ENCODE measurements around the gene PREX1. TPM values are rescaled to one million over a fixed set of nuclear protein-coding genes. Genes with fewer than 3 reads are reported as not detected.

The PREX1 gene
- total RNA-seq, 2 experiments from 2014 or later: 20.7 to 25.3 TPM

- TF ChIP-seq EZH2phosphoT487 (IDR thresholded peaks at IDR 0.05; ENCODE audit: borderline replicate concordance, low read depth, low read length) (no peak), CTCF (conservative IDR thresholded peaks at IDR 0.05; ENCODE audit: low read length) (no peak)
- H3K36me3 ChIP-seq (ENCODE audit: insufficient read depth, low read length): no peaks in the 10 kb centered on the region
- H2AFZ ChIP-seq (ENCODE audit: low read length): no peak overlapping the region
- H3K4me3 ChIP-seq (ENCODE audit: low read depth, low read length, poor library complexity, severe bottlenecking): no peak overlapping the region
- no peak for DNase-seq (ENCODE audit: low spot score)
- no peaks in the 10 kb centered on the region for H4K20me1 ChIP-seq (ENCODE audit: insufficient read depth, low read length)
- ChIA-PET CTCF (ENCODE audit: unreplicated experiment) (no interaction called here), POLR2A (interaction anchor here (0.6 to 2.3 kb wide), 2 partner anchors 12 to 244 kb away, joined by 4 to 6 read pairs; no protein-coding TSS in a partner anchor)
- H3K79me2 ChIP-seq (ENCODE audit: insufficient read depth, low read depth, low read length): no peaks in the 10 kb centered on the region; the same call in 1 of the 2 replicates
- BruUV-seq (replicated peaks): no TSS peak
- H3K9me2 ChIP-seq (ENCODE audit: insufficient read depth, low read length): no peaks in the 10 kb centered on the region
- H3K4me1 ChIP-seq (ENCODE audit: insufficient read depth, low read length, poor library complexity, severe bottlenecking): peaks cover 36% of the 10 kb centered on the region
- no peak overlapping the region for H3K27ac ChIP-seq (ENCODE audit: low read depth, low read length, poor library complexity, severe bottlenecking)
- H3K4me2 ChIP-seq (ENCODE audit: low read length): no peak overlapping the region
- intact Hi-C loops (cut with micrococcal nuclease; ENCODE audit: unreplicated experiment): no loop called here
- H3K9me3 ChIP-seq (ENCODE audit: low read length): no peaks in the 10 kb centered on the region
Observed at GRCh38 chr20:48800177-48800576, 27.6 kb downstream of the PREX1 start.

GRCh38 chr20:48799328-48800105, 28.3 kb downstream of the PREX1 start:
- Histone ChIP-seq H3K9me2 (ENCODE audit: insufficient read depth, low read length) (no peaks in the 10 kb centered on the region), H2AFZ (ENCODE audit: low read length) (no peak overlapping the region), H3K27ac (ENCODE audit: low read depth, low read length, poor library complexity, severe bottlenecking) (no peak overlapping the region), H4K20me1 (ENCODE audit: insufficient read depth, low read length) (no peaks in the 10 kb centered on the region), H3K9me3 (ENCODE audit: low read length) (no peaks in the 10 kb centered on the region), H3K4me2 (ENCODE audit: low read length) (no peak overlapping the region), H3K4me1 (ENCODE audit: insufficient read depth, low read length, poor library complexity, severe bottlenecking) (peaks cover 39% of the 10 kb centered on the region), H3K36me3 (ENCODE audit: insufficient read depth, low read length) (no peaks in the 10 kb centered on the region), H3K79me2 (ENCODE audit: insufficient read depth, low read depth, low read length) (no peaks in the 10 kb centered on the region; the same call in 1 of the 2 replicates), H3K4me3 (ENCODE audit: low read depth, low read length, poor library complexity, severe bottlenecking) (no peak overlapping the region)
- TF ChIP-seq CTCF (conservative IDR thresholded peaks at IDR 0.05; ENCODE audit: low read length) (no peak), EZH2phosphoT487 (IDR thresholded peaks at IDR 0.05; ENCODE audit: borderline replicate concordance, low read depth, low read length) (no peak)
- DNase-seq (ENCODE audit: low spot score): no peak
- intact Hi-C loops (cut with micrococcal nuclease; ENCODE audit: unreplicated experiment): no loop called here
- CTCF ChIA-PET (ENCODE audit: unreplicated experiment): no interaction called here
- POLR2A ChIA-PET: interaction anchor here (0.6 to 2.3 kb wide), 2 partner anchors 11 to 122 kb away, joined by 3 to 6 read pairs; no protein-coding TSS in a partner anchor
- BruUV-seq (replicated peaks): no TSS peak

Measured in OCI-LY7 (cell line).